Measurements from ENCODE around the gene RABEPK.
"Not testable (repeated sequence)": the region's sequence is repeated elsewhere in the genome, so short reads cannot be mapped to it uniquely, and the experiment has no call there.

The RABEPK gene

GRCh38 chr9:125200216-125201047 lies at the start of gene RABEPK:
Gene RABEPK, plus strand, starts transcription at chr9:125200542. Its CDS starts 2,472 bp downstream, at chr9:125203014.
- peak; percentile 31 to 88 for DNase-seq

- no peak for DNase-seq
Measured at GRCh38 chr9:125151730-125152129, 48.6 kb upstream of the RABEPK start.

GRCh38 chr9:125153712-125154367 lies 46.5 kb upstream of the RABEPK start:
- DNase-seq: no peak

GRCh38 chr9:125156551-125156950 lies 43.8 kb upstream of the RABEPK start:
- no peak for DNase-seq

GRCh38 chr9:125160750-125161149 lies 39.6 kb upstream of the RABEPK start:
- DNase-seq: no peak

- no peak for DNase-seq
Measured at GRCh38 chr9:125161284-125161918, 38.9 kb upstream of the RABEPK start.

- DNase-seq: not testable (repeated sequence)
Measured at GRCh38 chr9:125162891-125163290, 37.5 kb upstream of the RABEPK start.

- no peak for DNase-seq
Measured at GRCh38 chr9:125166762-125167161, 33.6 kb upstream of the RABEPK start.

GRCh38 chr9:125169895-125170294 lies 30.4 kb upstream of the RABEPK start:
- DNase-seq: no peak

GRCh38 chr9:125172031-125172755 lies 28.1 kb upstream of the RABEPK start:
- DNase-seq: no peak

- DNase-seq: no peak
Measured at GRCh38 chr9:125176636-125177035, 23.7 kb upstream of the RABEPK start.

- DNase-seq: no peak
Measured at GRCh38 chr9:125177888-125178287, 22.5 kb upstream of the RABEPK start.

- not testable (repeated sequence) for DNase-seq
Measured at GRCh38 chr9:125179776-125180175, 20.6 kb upstream of the RABEPK start.

GRCh38 chr9:125180876-125181275 lies 19.5 kb upstream of the RABEPK start:
- no peak for DNase-seq

GRCh38 chr9:125181756-125182155 lies 18.6 kb upstream of the RABEPK start:
- DNase-seq: not testable (repeated sequence)

GRCh38 chr9:125183054-125183453 lies 17.3 kb upstream of the RABEPK start:
- no peak for DNase-seq

- DNase-seq: no peak
Measured at GRCh38 chr9:125183561-125183960, 16.8 kb upstream of the RABEPK start.

- DNase-seq: no peak
Measured at GRCh38 chr9:125189011-125189360, 11.4 kb upstream of the RABEPK start.

GRCh38 chr9:125189361-125190289 lies 10.7 kb upstream of the RABEPK start, which contains the start of gene PPP6C:
Gene PPP6C, minus strand, starts transcription at chr9:125189803. Its CDS starts 85 bp downstream, at chr9:125189718.
- DNase-seq: peak in 1 of 2 experiments; percentile 81

GRCh38 chr9:125190361-125190801 lies 10.0 kb upstream of the RABEPK start:
- DNase-seq: no peak

- DNase-seq: not testable (repeated sequence)
Measured at GRCh38 chr9:125194466-125194865, 5.9 kb upstream of the RABEPK start.

- not testable (repeated sequence) for DNase-seq
Measured at GRCh38 chr9:125195591-125195990, 4.8 kb upstream of the RABEPK start.

Measured in NCI-H446 (cell line).